ENCODE data around the gene SLC7A11.

- TF ChIP-seq CTCF (IDR thresholded peaks at IDR 0.05; ENCODE audit: poor library complexity, severe bottlenecking) (no peak), EZH2 (IDR thresholded peaks at IDR 0.05; ENCODE audit: borderline replicate concordance, insufficient read depth, low read length, poor library complexity, severe bottlenecking) (no peak), RAD21 (conservative IDR thresholded peaks at IDR 0.05) (no peak), SMC3 (conservative IDR thresholded peaks at IDR 0.05; ENCODE audit: poor library complexity) (no peak), EP300 (conservative IDR thresholded peaks at IDR 0.05; ENCODE audit: poor library complexity, severe bottlenecking) (no peak), MXI1 (conservative IDR thresholded peaks at IDR 0.05; ENCODE audit: poor library complexity, severe bottlenecking) (no peak), POLR2AphosphoS5 (IDR thresholded peaks at IDR 0.05) (no peak), REST (IDR thresholded peaks at IDR 0.05; ENCODE audit: borderline replicate concordance) (no peak), TAF1 (IDR thresholded peaks at IDR 0.05; ENCODE audit: low read depth) (no peak)
Measured at GRCh38 chr4:138259824-138260223, 17.7 kb upstream of the SLC7A11 start.
